Measurements from ENCODE around the gene INSR.

The INSR gene

GRCh38 chr19:7266832-7267231 is 27.4 kb downstream of the INSR start:
- no peak overlapping the region for H2BK5ac ChIP-seq (ENCODE audit: low read depth, low read length, poor library complexity, severe bottlenecking)
- H4K91ac ChIP-seq (ENCODE audit: low read length) = no peak overlapping the region
- H3K36me3 ChIP-seq (ENCODE audit: control insufficient read depth in 1 of 2, insufficient read depth in 2 of 2, low read depth in 1 of 2, low read length in 2 of 2) = peaks cover 10 to 13% of the 10 kb centered on the region in 2 experiments
- H4K8ac ChIP-seq (ENCODE audit: low read length) = no peak overlapping the region
- H3K79me1 ChIP-seq (replicated peaks; ENCODE audit: low read length, poor library complexity, severe bottlenecking) = peaks cover 3% of the 10 kb centered on the region
- no peak overlapping the region for H3K27ac ChIP-seq (ENCODE audit: low read length, poor library complexity, severe bottlenecking)
- H3K4me1 ChIP-seq (ENCODE audit: control insufficient read depth, insufficient read depth, low read depth, low read length) = peaks cover 1% of the 10 kb centered on the region
- no peak overlapping the region for H3K4ac ChIP-seq (ENCODE audit: low read depth in 1 of 2, low read length in 2 of 2)
- no peak overlapping the region for H2BK15ac ChIP-seq (ENCODE audit: low read depth, poor library complexity, severe bottlenecking)
- H3K27me3 ChIP-seq (ENCODE audit: control insufficient read depth in 1 of 2, insufficient read depth in 1 of 2, low read length in 2 of 2) = no peaks in the 10 kb centered on the region
- 92% methylated on average over 7 of the region's 7 CpGs for WGBS
- no peak overlapping the region for H2AFZ ChIP-seq (ENCODE audit: low read depth, low read length)
- peaks cover 7% of the 10 kb centered on the region for H3K9me3 ChIP-seq (ENCODE audit: control insufficient read depth, low read length)
- no peak overlapping the region for H3K4me2 ChIP-seq (ENCODE audit: low read length, poor library complexity, severe bottlenecking)
- H3K23ac ChIP-seq (ENCODE audit: low read length in 2 of 2) = no peak overlapping the region
- H3K14ac ChIP-seq (ENCODE audit: low read length in 2 of 2) = no peak overlapping the region
- H3K4me3 ChIP-seq (ENCODE audit: insufficient read depth in 1 of 2, low read depth in 1 of 2, low read length in 2 of 2) = no peak overlapping the region
- H2AK5ac ChIP-seq (ENCODE audit: low read length, severe bottlenecking) = no peak overlapping the region
- no peak overlapping the region for H2BK12ac ChIP-seq (ENCODE audit: low read length in 2 of 2)
- H2BK120ac ChIP-seq (ENCODE audit: low read depth, low read length) = no peak overlapping the region
- no peak for DNase-seq
- H3K9ac ChIP-seq (ENCODE audit: low read length) = no peak overlapping the region
- no peak overlapping the region for H3K18ac ChIP-seq (ENCODE audit: low read depth in 1 of 2, low read length in 2 of 2)

- no peak overlapping the region for H2BK12ac ChIP-seq (ENCODE audit: low read length in 2 of 2)
- no peak overlapping the region for H3K27ac ChIP-seq (ENCODE audit: low read length, poor library complexity, severe bottlenecking)
- no peak overlapping the region for H3K4me2 ChIP-seq (ENCODE audit: low read length, poor library complexity, severe bottlenecking)
- no peak overlapping the region for H2AK5ac ChIP-seq (ENCODE audit: low read length, severe bottlenecking)
- H3K23ac ChIP-seq (ENCODE audit: low read length in 2 of 2) = no peak overlapping the region
- DNase-seq = no peak
- no peak overlapping the region for H3K4me3 ChIP-seq (ENCODE audit: insufficient read depth in 1 of 2, low read depth in 1 of 2, low read length in 2 of 2)
- no peak overlapping the region for H3K4ac ChIP-seq (ENCODE audit: low read depth in 1 of 2, low read length in 2 of 2)
- H3K18ac ChIP-seq (ENCODE audit: low read depth in 1 of 2, low read length in 2 of 2) = no peak overlapping the region
- peaks cover 10 to 13% of the 10 kb centered on the region in 2 experiments for H3K36me3 ChIP-seq (ENCODE audit: control insufficient read depth in 1 of 2, insufficient read depth in 2 of 2, low read depth in 1 of 2, low read length in 2 of 2)
- peaks cover 7% of the 10 kb centered on the region for H3K9me3 ChIP-seq (ENCODE audit: control insufficient read depth, low read length)
- H3K4me1 ChIP-seq (ENCODE audit: control insufficient read depth, insufficient read depth, low read depth, low read length) = peaks cover 1% of the 10 kb centered on the region
- H2BK15ac ChIP-seq (ENCODE audit: low read depth, poor library complexity, severe bottlenecking) = no peak overlapping the region
- WGBS = 91% methylated on average over 5 of the region's 5 CpGs
- no peak overlapping the region for H2BK120ac ChIP-seq (ENCODE audit: low read depth, low read length)
- no peak overlapping the region for H4K8ac ChIP-seq (ENCODE audit: low read length)
- H2AFZ ChIP-seq (ENCODE audit: low read depth, low read length) = no peak overlapping the region
- H3K14ac ChIP-seq (ENCODE audit: low read length in 2 of 2) = no peak overlapping the region
- no peak overlapping the region for H3K9ac ChIP-seq (ENCODE audit: low read length)
- no peaks in the 10 kb centered on the region for H3K27me3 ChIP-seq (ENCODE audit: control insufficient read depth in 1 of 2, insufficient read depth in 1 of 2, low read length in 2 of 2)
- H4K91ac ChIP-seq (ENCODE audit: low read length) = no peak overlapping the region
- H3K79me1 ChIP-seq (replicated peaks; ENCODE audit: low read length, poor library complexity, severe bottlenecking) = peaks cover 5% of the 10 kb centered on the region
- H2BK5ac ChIP-seq (ENCODE audit: low read depth, low read length, poor library complexity, severe bottlenecking) = no peak overlapping the region
These were observed 28.3 kb downstream of the INSR start for GRCh38 chr19:7265963-7266362.

- Histone ChIP-seq H3K36me3 (ENCODE audit: control insufficient read depth in 1 of 2, insufficient read depth in 2 of 2, low read depth in 1 of 2, low read length in 2 of 2) (peaks cover 10 to 13% of the 10 kb centered on the region in 2 experiments), H3K27ac (ENCODE audit: low read length, poor library complexity, severe bottlenecking) (no peak overlapping the region), H3K27me3 (ENCODE audit: control insufficient read depth in 1 of 2, insufficient read depth in 1 of 2, low read length in 2 of 2) (no peaks in the 10 kb centered on the region), H3K4me3 (ENCODE audit: insufficient read depth in 1 of 2, low read depth in 1 of 2, low read length in 2 of 2) (no peak overlapping the region), H3K18ac (ENCODE audit: low read depth in 1 of 2, low read length in 2 of 2) (no peak overlapping the region), H3K4me1 (ENCODE audit: control insufficient read depth, insufficient read depth, low read depth, low read length) (peaks cover 1% of the 10 kb centered on the region), H3K9me3 (ENCODE audit: control insufficient read depth, low read length) (peaks cover 7% of the 10 kb centered on the region), H3K23ac (ENCODE audit: low read length in 2 of 2) (no peak overlapping the region), H3K79me1 (replicated peaks; ENCODE audit: low read length, poor library complexity, severe bottlenecking) (peaks cover 7% of the 10 kb centered on the region), H4K91ac (ENCODE audit: low read length) (no peak overlapping the region), H2AFZ (ENCODE audit: low read depth, low read length) (no peak overlapping the region), H3K14ac (ENCODE audit: low read length in 2 of 2) (no peak overlapping the region), H3K4ac (ENCODE audit: low read depth in 1 of 2, low read length in 2 of 2) (no peak overlapping the region), H2AK5ac (ENCODE audit: low read length, severe bottlenecking) (no peak overlapping the region), H2BK15ac (ENCODE audit: low read depth, poor library complexity, severe bottlenecking) (no peak overlapping the region), H2BK5ac (ENCODE audit: low read depth, low read length, poor library complexity, severe bottlenecking) (no peak overlapping the region), H4K8ac (ENCODE audit: low read length) (no peak overlapping the region), H2BK12ac (ENCODE audit: low read length in 2 of 2) (no peak overlapping the region), H3K9ac (ENCODE audit: low read length) (no peak overlapping the region), H2BK120ac (ENCODE audit: low read depth, low read length) (no peak overlapping the region), H3K4me2 (ENCODE audit: low read length, poor library complexity, severe bottlenecking) (no peak overlapping the region)
- 97% methylated on average over 3 of the region's 4 CpGs for WGBS
- DNase-seq = no peak
These were observed 29.4 kb downstream of the INSR start for GRCh38 chr19:7264858-7265257.

GRCh38 chr19:7263521-7263920 is 30.7 kb downstream of the INSR start:
- Histone ChIP-seq H3K79me1 (replicated peaks; ENCODE audit: low read length, poor library complexity, severe bottlenecking) (peaks cover 7% of the 10 kb centered on the region), H4K91ac (ENCODE audit: low read length) (no peak overlapping the region), H3K14ac (ENCODE audit: low read length in 2 of 2) (no peak overlapping the region), H4K8ac (ENCODE audit: low read length) (no peak overlapping the region), H3K9me3 (ENCODE audit: control insufficient read depth, low read length) (peaks cover 7% of the 10 kb centered on the region), H3K4me1 (ENCODE audit: control insufficient read depth, insufficient read depth, low read depth, low read length) (peaks cover 1% of the 10 kb centered on the region), H2AK5ac (ENCODE audit: low read length, severe bottlenecking) (no peak overlapping the region), H2AFZ (ENCODE audit: low read depth, low read length) (no peak overlapping the region), H3K4me2 (ENCODE audit: low read length, poor library complexity, severe bottlenecking) (no peak overlapping the region), H3K27ac (ENCODE audit: low read length, poor library complexity, severe bottlenecking) (no peak overlapping the region), H2BK5ac (ENCODE audit: low read depth, low read length, poor library complexity, severe bottlenecking) (no peak overlapping the region), H3K23ac (ENCODE audit: low read length in 2 of 2) (no peak overlapping the region), H2BK12ac (ENCODE audit: low read length in 2 of 2) (no peak overlapping the region), H3K27me3 (ENCODE audit: control insufficient read depth in 1 of 2, insufficient read depth in 1 of 2, low read length in 2 of 2) (no peaks in the 10 kb centered on the region), H3K4ac (ENCODE audit: low read depth in 1 of 2, low read length in 2 of 2) (no peak overlapping the region), H2BK120ac (ENCODE audit: low read depth, low read length) (no peak overlapping the region), H3K18ac (ENCODE audit: low read depth in 1 of 2, low read length in 2 of 2) (no peak overlapping the region), H3K36me3 (ENCODE audit: control insufficient read depth in 1 of 2, insufficient read depth in 2 of 2, low read depth in 1 of 2, low read length in 2 of 2) (peaks cover 10 to 13% of the 10 kb centered on the region in 2 experiments), H3K9ac (ENCODE audit: low read length) (no peak overlapping the region), H3K4me3 (ENCODE audit: insufficient read depth in 1 of 2, low read depth in 1 of 2, low read length in 2 of 2) (no peak overlapping the region), H2BK15ac (ENCODE audit: low read depth, poor library complexity, severe bottlenecking) (no peak overlapping the region)
- 79% methylated on average over 5 of the region's 5 CpGs for whole genome bisulfite sequencing
- DNase-seq = no peak

Measured in mesenchymal stem cell (in vitro differentiated cells and primary cell).